Astrocyte (in vitro differentiated cells and primary cell): ENCODE results near the gene IQCN. TPM values are rescaled to one million over a fixed set of nuclear protein-coding genes. Genes with fewer than 3 reads are reported as not detected.

Source experiments
- DNase-seq: peaks from one replicate; pipeline ENCODE4 v3.0.0-alpha.2; 2010; ENCODE audit warnings: low read depth
- FAIRE-seq: peaks from 2 replicates; lab custom pipeline; 2011; peaks lifted over from hg19 to GRCh38; lab: Jason Lieb, UNC
- H2AFZ ChIP-seq: 2 replicates; pipeline ENCODE4 v1.6.0; 2012; ENCODE audit warnings: low read depth, low read length, inconsistent platforms
- H3K27ac ChIP-seq: 2 replicates; pipeline ENCODE4 v1.5.1; 2011; ENCODE audit warnings: low read depth, low read length, inconsistent platforms
- H3K27me3 ChIP-seq: 2 replicates; pipeline ENCODE4 v1.6.0; 2011; ENCODE audit warnings: low read length, inconsistent platforms; ENCODE audit not compliant: insufficient read depth
- H3K36me3 ChIP-seq: 2 replicates; pipeline ENCODE4 v1.5.1; 2011; ENCODE audit warnings: low read length, inconsistent platforms; ENCODE audit not compliant: insufficient read depth
- H3K4me1 ChIP-seq: 2 replicates; pipeline ENCODE4 v1.5.1; 2011; ENCODE audit warnings: low read length, inconsistent platforms; ENCODE audit not compliant: insufficient read depth
- H3K4me2 ChIP-seq: 2 replicates; pipeline ENCODE4 v1.6.0; 2012; ENCODE audit warnings: low read length, inconsistent platforms
- H3K4me3 ChIP-seq: 2 replicates; pipeline ENCODE4 v1.5.1; 2011; ENCODE audit warnings: low read depth, mild to moderate bottlenecking, low read length, inconsistent platforms; ENCODE audit not compliant: insufficient read depth
- H3K79me2 ChIP-seq: 2 replicates; pipeline ENCODE4 v1.6.0; 2012; ENCODE audit warnings: mild to moderate bottlenecking, low read length, inconsistent platforms; ENCODE audit not compliant: insufficient read depth
- H3K9ac ChIP-seq: 2 replicates; pipeline ENCODE4 v1.6.0; 2012; ENCODE audit warnings: mild to moderate bottlenecking, low read length, inconsistent platforms
- H3K9me3 ChIP-seq: 2 replicates; pipeline ENCODE4 v1.5.1; 2012; ENCODE audit warnings: low read depth, mild to moderate bottlenecking, low read length, inconsistent platforms; ENCODE audit not compliant: insufficient read depth
- H4K20me1 ChIP-seq: 2 replicates; pipeline ENCODE4 v1.6.0; 2012; ENCODE audit warnings: low read length, inconsistent platforms; ENCODE audit not compliant: insufficient read depth
- H3K27ac Mint-ChIP-seq: one replicate; pipeline ENCODE4 v1.8.0; 2021; ENCODE audit warnings: mild to moderate bottlenecking, mixed read lengths; ENCODE audit not compliant: unreplicated experiment
- H3K27me3 Mint-ChIP-seq: one replicate; pipeline ENCODE4 v1.8.0; 2021; ENCODE audit warnings: low read depth, mixed read lengths; ENCODE audit not compliant: unreplicated experiment
- H3K36me3 Mint-ChIP-seq: one replicate; pipeline ENCODE4 v1.8.0; 2021; ENCODE audit warnings: low read depth, mixed read lengths; ENCODE audit not compliant: unreplicated experiment
- H3K4me1 Mint-ChIP-seq: one replicate; pipeline ENCODE4 v1.8.0; 2021; ENCODE audit warnings: low read depth, mixed read lengths; ENCODE audit not compliant: unreplicated experiment
- H3K4me3 Mint-ChIP-seq: one replicate; pipeline ENCODE4 v1.8.0; 2021; ENCODE audit warnings: mild to moderate bottlenecking, moderate library complexity, mixed read lengths; ENCODE audit not compliant: unreplicated experiment
- H3K9me3 Mint-ChIP-seq: one replicate; pipeline ENCODE4 v1.8.0; 2021; ENCODE audit warnings: mild to moderate bottlenecking, mixed read lengths; ENCODE audit not compliant: unreplicated experiment
- EZH2 ChIP-seq: IDR thresholded peaks from 2 replicates; pipeline ENCODE4 v1.6.1; 2012; ENCODE audit warnings: mild to moderate bottlenecking, low read length, inconsistent platforms; ENCODE audit not compliant: insufficient read depth
- total RNA-seq: library from RNA; stranded (reverse); gene quantifications from 2 replicates; pipeline ENCODE4 v1.2.1, GENCODE V29; 2021
- TF ChIP-seq, protein P1 (sequence below): IDR thresholded peaks from 2 replicates; pipeline ENCODE4 v1.5.1; 2011; ENCODE audit warnings: low read depth, mild to moderate bottlenecking, inconsistent platforms, low read length, moderate library complexity; ENCODE audit not compliant: insufficient read depth

The IQCN gene
- total RNA-seq, 1 donor from 2014 or later = 1.7 TPM

DNA sequence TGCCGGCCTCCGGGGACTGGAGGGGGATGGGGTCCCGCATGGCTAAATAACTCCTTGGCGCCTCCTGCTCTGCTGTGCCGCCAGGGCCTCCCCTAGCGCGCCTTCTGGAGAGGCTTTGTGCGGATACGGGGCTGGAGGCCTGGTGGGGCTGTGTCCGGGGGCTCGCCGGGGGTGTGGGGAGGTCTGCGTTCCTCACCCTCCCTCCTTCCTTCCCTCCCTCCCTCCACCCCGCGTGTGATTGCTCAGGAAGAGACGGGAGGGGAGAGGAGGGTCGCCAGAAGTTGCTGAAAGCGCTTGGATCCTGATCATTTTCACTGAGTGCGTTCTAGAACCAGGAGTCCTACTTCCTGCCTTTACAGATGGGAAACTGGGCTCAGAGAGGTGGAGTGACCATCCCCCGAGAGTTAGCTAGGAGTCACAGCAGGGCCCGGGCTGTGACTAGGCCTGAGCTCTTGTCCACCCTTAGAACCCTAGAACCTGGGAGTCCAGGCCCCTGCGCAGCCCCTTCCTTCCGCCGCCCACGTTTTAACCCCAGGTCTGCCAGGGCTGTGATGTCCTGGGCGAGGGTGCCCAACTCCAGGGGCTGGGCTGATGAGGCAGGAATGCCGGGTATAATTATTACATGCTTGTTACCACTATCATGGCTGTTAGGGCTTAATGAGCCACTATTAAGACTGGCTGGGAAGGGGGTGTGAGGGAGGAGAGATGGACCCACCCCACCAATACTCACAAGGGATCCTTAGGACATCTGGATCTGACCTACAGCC lies 8.0 kb upstream of the IQCN start:
- H3K36me3 ChIP-seq = peaks cover 4% of the 10 kb centered on the region
- no peak for TF ChIP-seq EZH2
- peak overlapping the region; percentile 54 for H2AFZ ChIP-seq
- Mint-ChIP-seq H3K27me3 (no peaks in the 10 kb centered on the region), H3K9me3 (no peaks in the 10 kb centered on the region), H3K4me1 (peaks cover 23% of the 10 kb centered on the region), H3K36me3 (peaks cover 9% of the 10 kb centered on the region), H3K4me3 (peak overlapping the region; percentile 77), H3K27ac (peak overlapping the region; percentile 96)
- no peaks in the 10 kb centered on the region for H3K27me3 ChIP-seq
- peak overlapping the region; percentile 99 for H3K9ac ChIP-seq
- H3K27ac ChIP-seq = peak overlapping the region; percentile 99
- H3K4me3 ChIP-seq = peak overlapping the region; percentile 49
- DNase-seq (peak; percentile 79), FAIRE-seq (no peak)
- peaks cover 30% of the 10 kb centered on the region for H4K20me1 ChIP-seq
- H3K4me1 ChIP-seq = peaks cover 24% of the 10 kb centered on the region
- peak overlapping the region; percentile 92 for H3K4me2 ChIP-seq
- peaks cover 38% of the 10 kb centered on the region for H3K79me2 ChIP-seq
- no peaks in the 10 kb centered on the region for H3K9me3 ChIP-seq

DNA sequence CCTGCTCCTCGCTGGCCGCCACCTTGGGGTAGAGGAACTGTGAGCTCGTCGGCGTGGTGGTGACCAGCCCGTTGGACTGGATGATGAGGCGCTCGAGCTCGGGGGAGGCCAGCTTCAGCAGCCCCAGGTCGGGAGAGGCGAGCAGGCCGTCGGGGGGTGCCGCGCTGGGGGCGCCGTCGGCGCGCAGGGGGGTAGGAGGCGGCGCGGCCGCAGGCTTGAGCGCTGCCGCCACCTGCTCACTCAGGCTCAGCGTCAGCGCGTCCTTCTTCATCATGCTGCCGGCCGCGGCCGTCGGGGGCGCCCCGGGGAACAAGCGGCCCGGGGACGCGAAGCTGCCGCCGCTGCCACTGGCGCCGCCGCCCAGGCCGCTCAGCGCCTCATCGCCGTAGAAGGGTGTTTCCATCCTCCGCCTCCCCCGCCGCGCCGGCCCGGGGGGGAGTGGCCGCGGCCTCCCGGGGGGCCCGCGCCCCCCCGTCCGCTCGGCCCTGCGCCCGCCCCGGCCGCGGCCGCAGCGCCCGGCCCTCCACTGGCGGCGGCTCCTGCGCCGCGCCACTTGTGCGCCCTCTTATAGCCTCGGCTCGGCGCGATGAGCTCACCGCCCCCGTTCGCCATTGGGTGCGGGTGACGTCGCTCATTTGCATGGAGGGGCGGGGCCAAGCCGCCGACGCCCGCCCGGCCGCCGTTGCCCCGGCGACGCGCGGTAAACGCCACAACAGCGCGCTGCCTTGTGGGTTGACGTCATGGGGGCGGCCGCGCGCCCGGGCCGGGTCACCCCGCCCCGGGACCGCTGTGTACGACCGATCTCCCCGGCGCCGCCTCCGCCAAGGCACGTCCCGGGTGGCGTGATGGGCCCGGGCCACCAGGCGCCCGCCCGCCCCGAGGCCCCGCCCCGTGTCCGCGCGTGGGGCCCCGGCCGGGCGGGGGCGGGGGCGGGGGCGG lies 7.1 kb upstream of the IQCN start, which contains the start of gene JUND:
Gene JUND, minus strand, starts transcription at position 541 of the 939 bp plus-strand sequence. Its CDS starts 138 bp downstream, at position 403.
- FAIRE-seq = no peak

More for the DNA sequence above, 7.1 kb upstream of the IQCN start, which contains the start of gene JUND:
- Histone ChIP-seq H3K36me3 (peaks cover 4% of the 10 kb centered on the region), H3K27me3 (no peaks in the 10 kb centered on the region), H3K27ac (peak within 1 kb of the TSS; percentile 99), H3K9me3 (no peaks in the 10 kb centered on the region), H2AFZ (peak within 1 kb of the TSS; percentile 54), H3K4me2 (peak within 1 kb of the TSS; percentile 92), H4K20me1 (peaks cover 36% of the 10 kb centered on the region), H3K79me2 (peaks cover 43% of the 10 kb centered on the region), H3K4me1 (peaks cover 24% of the 10 kb centered on the region), H3K9ac (peak within 1 kb of the TSS; percentile 99), H3K4me3 (peak within 1 kb of the TSS; percentile 98)
- no peaks in the 10 kb centered on the region for H3K27me3 Mint-ChIP-seq
- DNase-seq = peak; percentile 88
- H3K27ac Mint-ChIP-seq = peak within 1 kb of the TSS; percentile 96
- TF ChIP-seq EZH2 = no peak
- TF ChIP-seq, protein P1, sequence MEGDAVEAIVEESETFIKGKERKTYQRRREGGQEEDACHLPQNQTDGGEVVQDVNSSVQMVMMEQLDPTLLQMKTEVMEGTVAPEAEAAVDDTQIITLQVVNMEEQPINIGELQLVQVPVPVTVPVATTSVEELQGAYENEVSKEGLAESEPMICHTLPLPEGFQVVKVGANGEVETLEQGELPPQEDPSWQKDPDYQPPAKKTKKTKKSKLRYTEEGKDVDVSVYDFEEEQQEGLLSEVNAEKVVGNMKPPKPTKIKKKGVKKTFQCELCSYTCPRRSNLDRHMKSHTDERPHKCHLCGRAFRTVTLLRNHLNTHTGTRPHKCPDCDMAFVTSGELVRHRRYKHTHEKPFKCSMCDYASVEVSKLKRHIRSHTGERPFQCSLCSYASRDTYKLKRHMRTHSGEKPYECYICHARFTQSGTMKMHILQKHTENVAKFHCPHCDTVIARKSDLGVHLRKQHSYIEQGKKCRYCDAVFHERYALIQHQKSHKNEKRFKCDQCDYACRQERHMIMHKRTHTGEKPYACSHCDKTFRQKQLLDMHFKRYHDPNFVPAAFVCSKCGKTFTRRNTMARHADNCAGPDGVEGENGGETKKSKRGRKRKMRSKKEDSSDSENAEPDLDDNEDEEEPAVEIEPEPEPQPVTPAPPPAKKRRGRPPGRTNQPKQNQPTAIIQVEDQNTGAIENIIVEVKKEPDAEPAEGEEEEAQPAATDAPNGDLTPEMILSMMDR = no peak
- H3K4me1 Mint-ChIP-seq = peaks cover 21% of the 10 kb centered on the region
- peak within 1 kb of the TSS; percentile 93 for H3K4me3 Mint-ChIP-seq
- no peaks in the 10 kb centered on the region for H3K9me3 Mint-ChIP-seq
- peaks cover 9% of the 10 kb centered on the region for H3K36me3 Mint-ChIP-seq
